ENCODE data around the gene ADK. TPM values are rescaled to one million over a fixed set of nuclear protein-coding genes. Genes with fewer than 3 reads are reported as not detected.

Gene ADK
- total and polyA plus RNA-seq, 2 donors (not counting 3 experiments of a cell fraction or from before 2014, with no cell fraction given) = 11.7 to 46.5 TPM

GRCh38 chr10:74171625-74172024, 20.6 kb downstream of the ADK start:
- Histone ChIP-seq H3K4me2 (ENCODE audit: insufficient read depth, low read length) (no peak overlapping the region), H3K79me2 (ENCODE audit: control insufficient read depth, insufficient read depth, low read length) (peaks cover 2% of the 10 kb centered on the region), H4K20me1 (replicated peaks; ENCODE audit: control insufficient read depth, extremely low read depth, insufficient read depth, low read length) (no peaks in the 10 kb centered on the region), H3K27me3 (ENCODE audit: control insufficient read depth in 2 of 2, insufficient read depth in 2 of 2, low read length in 2 of 2) (no peaks in the 10 kb centered on the region), H3K36me3 (ENCODE audit: control insufficient read depth in 2 of 2, extremely low read depth in 1 of 2, insufficient read depth in 2 of 2, low read length in 2 of 2) (no peaks in the 10 kb centered on the region), H3K9me1 (replicated peaks; ENCODE audit: control insufficient read depth, extremely low read depth, insufficient read depth, low read length) (no peaks in the 10 kb centered on the region), H3K9ac (replicated peaks; ENCODE audit: extremely low read depth, insufficient read depth, low read length) (no peak overlapping the region), H3K4me3 (replicated peaks in 1 of 3; ENCODE audit: insufficient read depth in 1 of 3, low read depth in 1 of 3, low read length in 3 of 3) (no peak overlapping the region), H2AFZ (ENCODE audit: low read depth, low read length) (no peak overlapping the region), H3K4me1 (ENCODE audit: control insufficient read depth, extremely low read depth, insufficient read depth, low read length) (peaks cover 6% of the 10 kb centered on the region), H3K27ac (ENCODE audit: insufficient read depth, low read depth, low read length) (no peak overlapping the region), H3K9me3 (replicated peaks; ENCODE audit: control insufficient read depth, insufficient read depth, low read length) (no peaks in the 10 kb centered on the region)
- CTCF ChIA-PET = interaction anchor here (0.7 to 1.1 kb wide), 3 partner anchors 9 to 718 kb away, joined by 3 to 4 read pairs (median 3); partner anchors contain the start of genes ADK and AP3M1
- dilution Hi-C loops (cut with MboI; ENCODE audit: extremely low pct_ligation_motif_present, low sequenced_read_pairs) = no loop called here
- intact Hi-C loops (cut with micrococcal nuclease) = no loop called here
- POLR2A ChIA-PET = no interaction called here
- FAIRE-seq (no peak), DNase-seq (ENCODE audit: low read depth, low spot score) (no peak)
- BruUV-seq (replicated peaks) = no TSS peak
- TF ChIP-seq, protein P1, sequence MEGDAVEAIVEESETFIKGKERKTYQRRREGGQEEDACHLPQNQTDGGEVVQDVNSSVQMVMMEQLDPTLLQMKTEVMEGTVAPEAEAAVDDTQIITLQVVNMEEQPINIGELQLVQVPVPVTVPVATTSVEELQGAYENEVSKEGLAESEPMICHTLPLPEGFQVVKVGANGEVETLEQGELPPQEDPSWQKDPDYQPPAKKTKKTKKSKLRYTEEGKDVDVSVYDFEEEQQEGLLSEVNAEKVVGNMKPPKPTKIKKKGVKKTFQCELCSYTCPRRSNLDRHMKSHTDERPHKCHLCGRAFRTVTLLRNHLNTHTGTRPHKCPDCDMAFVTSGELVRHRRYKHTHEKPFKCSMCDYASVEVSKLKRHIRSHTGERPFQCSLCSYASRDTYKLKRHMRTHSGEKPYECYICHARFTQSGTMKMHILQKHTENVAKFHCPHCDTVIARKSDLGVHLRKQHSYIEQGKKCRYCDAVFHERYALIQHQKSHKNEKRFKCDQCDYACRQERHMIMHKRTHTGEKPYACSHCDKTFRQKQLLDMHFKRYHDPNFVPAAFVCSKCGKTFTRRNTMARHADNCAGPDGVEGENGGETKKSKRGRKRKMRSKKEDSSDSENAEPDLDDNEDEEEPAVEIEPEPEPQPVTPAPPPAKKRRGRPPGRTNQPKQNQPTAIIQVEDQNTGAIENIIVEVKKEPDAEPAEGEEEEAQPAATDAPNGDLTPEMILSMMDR (IDR thresholded peaks at IDR 0.05; ENCODE audit: extremely low read depth in 1 of 2, insufficient read depth in 1 of 2, low read depth in 1 of 2, low read length in 2 of 2) = no peak
- TF ChIP-seq EZH2 (IDR thresholded peaks at IDR 0.05; ENCODE audit: borderline replicate concordance, low read depth, low read length, severe bottlenecking) (no peak), FOS (IDR thresholded peaks at IDR 0.05; ENCODE audit: borderline replicate concordance, insufficient read depth, low read length) (no peak), POLR2A (IDR thresholded peaks at IDR 0.05; ENCODE audit: low read depth, low read length) (no peak), JUN (IDR thresholded peaks at IDR 0.05; ENCODE audit: borderline replicate concordance, insufficient read depth, insufficient read length, low read depth) (no peak), MYC (IDR thresholded peaks at IDR 0.05; ENCODE audit: low read depth, low read length) (no peak), MAX (IDR thresholded peaks at IDR 0.05; ENCODE audit: insufficient read depth, insufficient read length) (no peak), POLR2AphosphoS5 (IDR thresholded peaks at IDR 0.05; ENCODE audit: insufficient read depth, low read depth, low read length) (no peak), GATA2 (IDR thresholded peaks at IDR 0.05; ENCODE audit: insufficient read depth, insufficient read length, low read depth, low read length) (no peak)

Data from endothelial cell of umbilical vein (primary cell).